Epithelial cell of proximal tubule (primary cell): Measurements from ENCODE around the gene GRIK3. TPM values are rescaled to one million over a fixed set of nuclear protein-coding genes. Genes with fewer than 3 reads are reported as not detected.

Experiments
- DNase-seq: peaks from one replicate; pipeline ENCODE4 v3.0.0-alpha.2; 2011; ENCODE audit warnings: low read depth
- H3K4me3 ChIP-seq: 2 replicates; pipeline ENCODE4 v1.5.1; 2011; ENCODE audit warnings: low read depth, mild to moderate bottlenecking, low read length
- CTCF ChIP-seq: conservative IDR thresholded peaks from 2 replicates; pipeline ENCODE4 v1.5.1; 2012; ENCODE audit warnings: low read depth, mild to moderate bottlenecking, low read length
- total RNA-seq: library from RNA; depleted of rRNA; stranded (reverse); fragments of >200 nt; gene quantifications from 2 replicates; pipeline ENCODE4 v1.2.3, GENCODE V29; 2015

Gene GRIK3
- total RNA-seq, 1 donor from 2014 or later = not detected

DNA sequence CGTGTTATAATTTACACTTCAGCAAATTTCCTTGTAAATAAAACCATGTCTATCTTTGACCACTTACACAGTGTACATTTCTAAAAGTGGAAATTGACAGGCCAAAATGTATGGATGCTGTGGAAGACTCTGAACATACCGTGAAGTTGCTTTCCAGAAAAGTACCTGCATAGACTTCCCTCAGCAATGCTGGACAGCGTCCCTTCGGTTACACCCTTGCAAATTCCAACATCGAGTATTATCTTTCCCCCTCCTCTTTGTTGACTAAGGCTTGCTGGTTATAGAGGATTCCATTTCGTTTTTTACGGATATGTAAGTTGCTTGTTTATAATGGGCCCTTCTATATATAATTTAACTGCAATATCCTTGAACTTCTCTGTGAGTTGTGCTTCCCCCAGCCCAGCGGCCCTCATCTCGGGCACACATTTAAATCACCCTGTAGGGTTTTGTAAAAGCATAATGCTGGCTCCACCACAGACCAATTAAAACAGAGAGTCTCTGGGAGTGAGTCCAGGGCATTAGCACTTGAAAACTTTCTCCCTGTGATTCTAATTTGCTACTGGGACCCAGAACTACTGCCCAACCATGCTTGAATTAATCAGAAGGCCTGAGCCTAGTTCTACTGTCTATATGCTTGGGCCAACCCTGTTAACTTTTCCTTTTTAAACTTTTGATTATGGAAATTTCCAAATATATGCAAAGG is 230.3 kb downstream of the GRIK3 start:
- no peak for DNase-seq
- no peak overlapping the region for H3K4me3 ChIP-seq
- no peak for TF ChIP-seq CTCF

DNA sequence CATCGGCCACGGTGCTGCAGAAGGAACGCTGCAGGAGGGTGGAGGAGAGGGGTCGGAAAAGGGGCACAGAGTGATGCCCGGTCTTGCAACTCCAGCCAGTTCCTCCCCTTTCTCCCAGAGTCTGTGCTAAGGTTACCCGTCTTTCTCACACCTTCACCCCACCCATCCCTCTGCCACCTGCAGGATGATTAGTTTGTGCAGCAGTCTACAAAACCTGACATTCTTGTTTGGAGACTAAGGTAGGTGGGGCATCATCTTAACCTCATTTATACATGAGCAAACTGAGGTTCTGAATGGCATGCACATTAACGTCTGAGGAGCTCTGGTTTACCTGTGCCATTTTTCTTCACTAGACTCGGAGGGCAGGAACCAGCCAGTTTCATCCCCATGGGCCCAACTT is 232.3 kb downstream of the GRIK3 start:
- no peak for DNase-seq
- no peak for TF ChIP-seq CTCF
- H3K4me3 ChIP-seq = no peak overlapping the region

DNA sequence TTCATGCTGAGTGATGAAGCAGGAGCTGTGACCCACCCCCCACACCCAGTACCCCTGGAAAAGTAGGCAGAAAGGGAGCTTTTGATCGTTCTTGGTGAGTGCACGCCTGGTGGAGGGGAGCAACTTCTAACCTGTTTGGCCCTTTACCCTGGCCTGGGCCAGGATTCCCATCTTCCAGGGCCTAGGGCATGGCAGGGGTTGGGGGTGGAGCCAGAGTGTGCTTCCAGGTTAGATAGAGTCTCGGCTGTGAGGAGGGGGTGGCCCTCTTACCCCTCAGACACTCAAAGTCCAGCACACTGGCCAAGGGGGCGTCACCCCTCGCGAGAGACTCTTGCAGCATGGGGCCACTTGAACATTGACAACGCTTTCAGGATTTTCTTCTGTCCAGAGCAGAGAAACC is 236.6 kb downstream of the GRIK3 start:
- no peak for DNase-seq
- no peak overlapping the region for H3K4me3 ChIP-seq
- TF ChIP-seq CTCF = no peak

DNA sequence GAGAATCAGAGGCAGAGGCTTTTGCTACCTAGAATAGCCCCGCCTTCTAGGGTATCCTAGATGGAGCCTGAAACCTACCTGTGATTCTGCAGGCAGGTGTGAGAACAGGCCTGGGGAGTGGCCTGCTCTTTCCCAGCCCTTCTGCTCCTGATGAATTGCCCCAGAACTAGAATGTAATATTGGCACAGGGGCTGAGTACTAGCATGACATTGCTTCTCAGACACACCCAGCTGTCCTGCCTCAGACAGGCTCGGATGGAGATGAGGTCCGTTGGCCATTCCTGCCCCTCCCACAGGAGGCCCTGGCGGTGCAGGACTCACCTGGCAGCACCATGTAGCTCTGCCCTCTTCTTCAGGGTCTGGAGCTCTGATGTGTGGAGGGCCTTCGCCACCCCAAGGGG is 237.6 kb downstream of the GRIK3 start:
- no peak for DNase-seq
- TF ChIP-seq CTCF = no peak
- no peak overlapping the region for H3K4me3 ChIP-seq

- DNase-seq = no peak
- no peak overlapping the region for H3K4me3 ChIP-seq
- TF ChIP-seq CTCF = no peak
These were observed 238.2 kb downstream of the GRIK3 start for GRCh38 chr1:36796106-36796590.

GRCh38 chr1:36794460-36794859 is 239.9 kb downstream of the GRIK3 start:
- TF ChIP-seq CTCF = no peak
- no peak overlapping the region for H3K4me3 ChIP-seq
- no peak for DNase-seq

- no peak for TF ChIP-seq CTCF
- no peak for DNase-seq
- H3K4me3 ChIP-seq = no peak overlapping the region
These were observed 240.9 kb downstream of the GRIK3 start for GRCh38 chr1:36793452-36793851.
